ENCODE measurements around the gene SMURF2.

SMURF2 gene

GRCh38 chr17:64506576-64507412 lies 155.3 kb downstream of the SMURF2 start, which contains the start of gene CEP95:
CEP95 (plus strand) TSS chr17:64506977; CDS start chr17:64507098, 121 bp downstream.
- DNase-seq, result peak; percentile 87 to 99 (median 93)
- intact Hi-C loops (cut with DNase I), result loop anchor here (5.0 kb wide), 1 partner anchor 156 kb away; the partner anchor contains the start of gene SMURF2

GRCh38 chr17:64506201-64506575 lies 155.9 kb downstream of the SMURF2 start, which contains the start of gene DDX5:
DDX5 (minus strand) TSS chr17:64506289; CDS start chr17:64506119, 170 bp downstream.
- DNase-seq, result peak; percentile 94 to 99 (median 95)
- intact Hi-C loops (cut with DNase I), result loop anchor here (5.0 kb wide), 1 partner anchor 156 kb away; the partner anchor contains the start of gene SMURF2

- peak; percentile 83 to 98 (median 88) for DNase-seq
- intact Hi-C loops (cut with DNase I), result loop anchor here (5.0 kb wide), 1 partner anchor 157 kb away; the partner anchor contains the start of gene SMURF2
These were observed 156.5 kb downstream of the SMURF2 start for GRCh38 chr17:64505340-64506200.

- no peak for DNase-seq
- intact Hi-C loops (cut with DNase I), result loop anchor here (5.0 kb wide), 1 partner anchor 157 kb away; the partner anchor contains the start of gene SMURF2
These were observed 157.3 kb downstream of the SMURF2 start for GRCh38 chr17:64504769-64505339.

- intact Hi-C loops (cut with DNase I), result no loop called here
- DNase-seq, result no peak
These were observed 158.0 kb downstream of the SMURF2 start for GRCh38 chr17:64503821-64504768.

GRCh38 chr17:64503341-64503740 lies 158.8 kb downstream of the SMURF2 start:
- intact Hi-C loops (cut with DNase I), result no loop called here
- DNase-seq, result no peak

GRCh38 chr17:64502809-64503208 lies 159.3 kb downstream of the SMURF2 start:
- DNase-seq, result no peak
- intact Hi-C loops (cut with DNase I), result no loop called here

GRCh38 chr17:64502021-64502420 lies 160.1 kb downstream of the SMURF2 start:
- DNase-seq, result no peak
- intact Hi-C loops (cut with DNase I), result no loop called here

GRCh38 chr17:64500862-64501765 lies 161.0 kb downstream of the SMURF2 start:
- intact Hi-C loops (cut with DNase I), result no loop called here
- DNase-seq, result no peak

- DNase-seq, result no peak
- intact Hi-C loops (cut with DNase I), result no loop called here
These were observed 161.6 kb downstream of the SMURF2 start for GRCh38 chr17:64500487-64500859.

- intact Hi-C loops (cut with DNase I), result no loop called here
- no peak for DNase-seq
These were observed 162.2 kb downstream of the SMURF2 start for GRCh38 chr17:64499805-64500486.

GRCh38 chr17:64498308-64499203 lies 163.6 kb downstream of the SMURF2 start:
- intact Hi-C loops (cut with DNase I), result no loop called here
- no peak for DNase-seq

GRCh38 chr17:64497565-64498035 lies 164.5 kb downstream of the SMURF2 start:
- intact Hi-C loops (cut with DNase I), result no loop called here
- no peak for DNase-seq

GRCh38 chr17:64496786-64497564 lies 165.1 kb downstream of the SMURF2 start, which contains the start of gene POLG2:
POLG2 (minus strand) TSS chr17:64497054; CDS start chr17:64496968, 86 bp downstream.
- intact Hi-C loops (cut with DNase I), result no loop called here
- DNase-seq, result peak; percentile 84 to 99 (median 92)

- intact Hi-C loops (cut with DNase I), result no loop called here
- no peak for DNase-seq
These were observed 165.7 kb downstream of the SMURF2 start for GRCh38 chr17:64496348-64496785.
